GM19035 (cell line): Measurements from ENCODE around the gene ATP6V1D.
"Not testable (repeated sequence)": the region's sequence is repeated elsewhere in the genome, so short reads cannot be mapped to it uniquely, and the experiment has no call there.

ENCODE experiments used
- ATAC-seq: cut with Tn5 transposase; IDR thresholded peaks from one replicate; pipeline ENCODE4 v1.9.1; 2021; ENCODE audit not compliant: unreplicated experiment

The ATP6V1D gene

DNA sequence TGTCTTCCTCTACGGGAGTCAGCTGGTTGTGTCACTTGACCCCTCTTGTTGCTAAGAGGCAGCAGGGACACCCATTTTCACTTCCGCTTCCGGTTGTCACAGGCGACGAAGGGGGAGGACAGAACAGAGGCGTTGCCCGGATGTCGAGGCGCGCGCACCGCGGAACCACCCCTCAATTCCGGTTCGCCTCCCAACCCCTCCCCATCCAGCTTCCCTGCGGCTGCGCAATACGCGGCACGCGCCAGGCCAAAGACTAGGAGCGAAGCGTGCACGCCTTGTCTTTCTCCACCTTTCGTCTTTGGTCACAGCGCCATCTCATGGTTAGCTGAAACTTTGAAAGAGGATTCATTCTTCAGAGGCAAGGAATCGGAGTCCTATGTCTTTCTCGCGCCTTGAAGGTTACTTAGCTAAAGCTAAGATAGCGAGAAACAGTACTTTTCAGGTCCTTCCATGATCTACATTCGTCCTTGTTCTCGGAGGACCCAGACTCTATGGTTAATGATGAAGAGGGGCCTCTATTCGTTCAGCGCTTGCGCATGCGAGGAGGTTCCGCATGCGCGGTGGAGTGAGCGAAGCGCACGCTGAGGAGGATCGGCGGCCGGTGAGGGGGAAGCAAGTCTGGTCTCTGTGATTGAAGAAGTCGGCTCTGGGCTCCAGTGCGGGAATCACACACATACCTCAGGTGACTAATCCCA is at the start of gene ATP6V1D, which contains the start of gene EIF2S1:
TSS of gene ATP6V1D (minus strand) at position 30 of the 695 bp plus-strand sequence. CDS start 106 bp downstream, outside the sequence.
TSS of gene EIF2S1 (plus strand) at position 554 of the 695 bp plus-strand sequence. CDS start 4,440 bp downstream, outside the sequence.
- ATAC-seq = peak; percentile 89

- ATAC-seq = not testable (repeated sequence)
Observed at GRCh38 chr14:67408122-67408801, 48.7 kb upstream of the ATP6V1D start.

- no peak for ATAC-seq
Observed at GRCh38 chr14:67405771-67406170, 46.2 kb upstream of the ATP6V1D start.

- ATAC-seq = no peak
Observed at GRCh38 chr14:67400434-67400833, 40.8 kb upstream of the ATP6V1D start.

- ATAC-seq = no peak
Observed at GRCh38 chr14:67397536-67397935, 37.9 kb upstream of the ATP6V1D start.

DNA sequence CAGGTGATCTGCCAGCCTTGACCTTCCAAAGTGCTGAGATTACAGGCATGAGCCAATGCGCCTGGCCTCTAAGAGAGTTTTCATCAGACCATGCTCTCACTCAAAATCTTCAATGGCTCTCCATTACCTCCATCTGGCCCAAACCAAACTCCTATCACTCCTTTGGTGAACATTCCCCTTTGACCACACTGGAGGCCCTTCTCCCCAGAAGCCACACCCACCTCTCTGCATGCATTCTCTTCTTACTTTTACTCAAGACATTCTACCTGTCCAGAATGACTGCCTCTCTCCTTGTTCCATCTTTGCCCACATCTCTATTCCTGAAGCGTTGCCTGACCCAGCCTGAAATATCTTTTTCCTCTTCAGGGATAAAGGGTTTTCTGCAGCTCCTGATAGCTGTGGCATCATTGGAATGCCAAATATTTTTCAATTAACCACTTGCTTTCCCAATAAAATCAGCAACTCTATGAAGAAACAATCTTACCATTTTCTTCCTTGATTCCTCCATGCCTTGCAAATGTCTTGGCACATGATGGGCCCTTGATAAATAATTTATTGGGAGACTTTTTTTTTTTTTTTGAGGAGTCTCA is 36.9 kb upstream of the ATP6V1D start:
- ATAC-seq = no peak

- ATAC-seq = no peak
Observed at GRCh38 chr14:67395876-67396189, 36.2 kb upstream of the ATP6V1D start.

DNA sequence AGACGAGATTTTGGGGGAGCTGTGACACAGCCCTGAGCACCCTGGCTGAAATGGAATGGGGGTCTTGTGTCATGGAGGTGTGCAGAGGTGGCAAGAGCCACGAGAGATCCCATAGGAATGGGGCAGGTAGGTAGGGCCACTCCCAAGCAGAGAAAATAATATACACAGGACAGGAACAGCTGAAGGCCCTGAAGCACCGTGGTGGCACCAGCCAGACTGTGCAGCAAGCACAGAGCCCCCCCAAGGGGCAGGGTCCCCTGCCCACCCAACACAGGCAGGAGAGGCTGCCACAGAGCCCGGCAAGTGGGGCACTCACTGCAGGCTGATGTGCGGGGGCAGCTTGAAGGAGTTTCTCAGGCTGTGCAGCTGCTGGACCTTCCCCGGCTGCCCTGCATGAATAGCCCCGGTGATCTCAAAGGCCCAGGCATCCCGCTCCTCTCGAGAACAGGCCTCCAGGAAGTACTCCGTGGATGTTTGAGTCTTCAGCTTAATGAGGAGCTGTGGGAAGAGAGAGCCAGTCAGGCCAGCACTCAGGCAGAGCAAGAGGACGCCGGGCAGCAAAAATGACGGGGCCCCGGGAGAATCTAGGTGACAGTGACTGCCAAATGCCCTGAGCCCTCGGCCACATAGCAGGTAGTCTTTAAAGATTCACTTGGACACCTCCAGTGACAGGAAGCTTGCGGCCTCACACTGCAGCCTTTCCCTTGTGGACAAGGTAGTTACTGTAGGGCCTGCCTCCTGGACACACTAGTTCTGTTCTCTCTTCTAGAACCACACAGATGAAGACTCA is 35.7 kb upstream of the ATP6V1D start:
- ATAC-seq = no peak

GRCh38 chr14:67393689-67394088 is 34.1 kb upstream of the ATP6V1D start:
- no peak for ATAC-seq

DNA sequence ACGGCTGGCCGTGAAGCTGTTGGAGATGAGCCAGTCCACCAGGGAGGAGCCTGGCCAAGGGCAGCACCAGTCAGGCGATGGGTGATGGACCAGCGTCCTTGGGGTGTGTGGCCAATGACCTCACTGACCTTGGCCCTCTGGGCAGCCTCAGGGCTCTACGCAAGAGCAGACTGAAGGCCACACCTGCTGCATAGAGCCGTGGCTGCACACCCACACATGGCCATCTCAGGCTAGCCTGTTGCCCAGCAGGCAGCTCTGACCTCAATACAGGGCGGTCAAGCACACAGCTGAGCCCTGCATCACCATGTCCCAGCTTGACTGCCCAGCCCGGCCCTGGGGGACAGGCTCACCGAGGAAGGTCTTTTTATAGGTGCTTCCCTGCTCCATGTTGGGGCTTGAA is 33.2 kb upstream of the ATP6V1D start:
- ATAC-seq = no peak

DNA sequence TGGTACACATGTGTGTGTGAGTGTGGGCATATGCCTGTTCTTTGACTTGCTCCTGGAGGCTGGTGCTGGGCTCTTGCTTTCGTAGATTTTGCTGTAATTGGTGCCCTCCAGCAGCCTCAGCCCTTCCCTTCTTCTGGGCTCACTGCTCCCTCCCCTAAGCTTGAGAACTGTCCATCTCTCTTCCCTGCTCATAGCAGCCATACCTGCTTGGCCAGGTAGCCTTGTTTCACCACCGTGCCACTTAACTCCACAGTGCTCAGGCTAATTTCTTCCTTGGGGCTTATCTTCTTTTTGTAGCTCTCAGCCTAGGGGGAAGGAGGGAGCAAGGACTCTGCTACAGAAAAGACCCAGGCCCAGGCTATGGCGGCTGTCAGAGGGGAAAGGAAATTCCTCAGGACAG is 32.5 kb upstream of the ATP6V1D start:
- no peak for ATAC-seq

- no peak for ATAC-seq
Observed at GRCh38 chr14:67391268-67391667, 31.7 kb upstream of the ATP6V1D start.

GRCh38 chr14:67389811-67390534 is 30.4 kb upstream of the ATP6V1D start:
- no peak for ATAC-seq

DNA sequence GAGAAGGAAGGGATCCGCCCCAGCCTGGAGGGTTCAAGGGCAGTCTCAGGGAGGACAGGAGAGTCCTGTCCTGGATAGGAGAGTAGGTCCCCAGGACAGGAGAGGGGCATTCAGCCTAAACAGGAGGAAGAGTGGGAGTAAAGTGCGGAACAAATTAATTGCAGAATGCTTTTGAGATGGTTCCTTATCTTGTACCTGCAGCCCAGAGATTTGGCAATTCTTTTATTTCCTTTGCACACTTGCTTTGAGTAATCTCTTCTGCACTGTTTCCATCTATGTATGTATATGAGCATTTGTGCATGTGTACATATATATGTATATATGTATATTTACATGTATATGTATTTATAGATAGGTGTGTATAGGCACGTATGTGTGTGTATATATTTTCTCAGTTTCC is 29.7 kb upstream of the ATP6V1D start:
- no peak for ATAC-seq

- ATAC-seq = no peak
Observed at GRCh38 chr14:67387195-67387594, 27.6 kb upstream of the ATP6V1D start.

DNA sequence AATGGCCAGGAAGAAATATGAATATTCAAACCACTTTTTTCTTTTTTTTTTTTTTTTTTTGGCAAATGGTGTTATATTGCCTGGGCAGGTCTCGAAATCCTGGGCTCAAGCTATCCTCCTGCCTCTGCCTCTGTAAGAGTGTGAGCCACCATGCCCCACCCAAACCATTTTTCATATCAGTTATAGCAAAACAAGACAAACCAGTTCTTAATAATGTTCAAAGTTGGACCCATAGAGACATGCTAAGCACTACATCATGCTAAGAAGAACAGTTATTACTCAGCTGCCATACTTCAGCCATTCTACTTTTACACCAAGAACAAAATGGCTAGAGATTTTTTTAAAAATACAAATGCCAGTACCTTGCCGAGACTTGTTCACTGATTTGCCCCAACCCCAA is 26.0 kb upstream of the ATP6V1D start:
- ATAC-seq = no peak

DNA sequence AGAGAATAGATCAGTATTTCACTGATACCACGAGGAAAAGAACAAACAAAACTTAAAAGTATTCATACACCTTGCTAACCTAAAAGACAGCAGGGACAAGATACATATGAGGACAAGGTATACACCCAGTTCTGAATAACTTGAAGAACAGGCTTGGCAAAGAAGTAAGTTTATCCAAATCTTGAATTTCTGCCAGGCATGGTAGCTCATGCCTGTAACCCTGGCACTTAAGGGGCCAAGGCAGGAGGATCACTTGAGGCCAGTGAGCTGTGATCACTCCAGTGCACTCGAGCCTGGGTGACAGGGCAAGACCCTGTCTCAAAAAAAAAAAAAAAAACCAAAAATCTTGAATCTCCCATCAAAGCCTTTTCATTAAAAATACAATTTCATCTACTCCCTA is 25.5 kb upstream of the ATP6V1D start:
- ATAC-seq = no peak

GRCh38 chr14:67377916-67378315 is 18.3 kb upstream of the ATP6V1D start:
- no peak for ATAC-seq

DNA sequence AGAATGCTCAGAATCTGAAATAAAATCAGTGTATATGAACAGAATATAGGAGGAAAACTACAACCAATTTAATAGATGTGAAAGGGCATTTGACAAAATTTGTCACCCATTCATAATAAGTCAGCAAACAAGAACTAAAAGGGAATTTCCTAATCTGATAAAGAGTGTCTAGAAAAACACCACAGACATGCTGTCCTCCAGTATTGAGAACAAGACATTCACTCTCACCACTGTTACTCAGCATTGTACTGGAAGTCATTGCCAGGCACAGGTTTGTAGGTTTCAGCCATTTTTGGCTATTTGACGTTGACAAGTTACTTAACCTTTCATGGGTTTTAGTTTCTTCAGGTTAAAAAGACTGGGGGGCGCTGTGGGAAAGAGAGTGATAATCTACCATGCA is 13.7 kb upstream of the ATP6V1D start:
- ATAC-seq = no peak

DNA sequence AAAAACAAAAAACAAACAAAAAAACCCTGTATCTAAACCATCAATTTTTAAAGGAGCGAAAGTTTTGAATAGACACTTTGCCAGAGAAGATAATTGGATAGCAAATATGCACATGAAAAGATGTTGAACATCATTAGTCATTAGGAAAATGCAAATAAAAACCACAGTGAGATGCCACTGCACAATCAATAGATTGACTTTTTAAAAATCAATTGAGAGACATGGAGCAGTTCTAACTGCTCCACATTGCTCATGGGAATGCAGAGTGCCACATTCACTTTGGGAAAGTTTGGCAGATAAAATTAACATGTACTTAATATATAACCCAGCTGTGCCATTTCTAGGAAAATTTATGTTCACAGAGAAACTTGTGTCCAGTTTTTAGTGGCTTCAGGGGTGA is 13.2 kb upstream of the ATP6V1D start:
- ATAC-seq = no peak
